H9 (cell line): ENCODE measurements around the gene CST6. TPM values are rescaled to one million over a fixed set of nuclear protein-coding genes. Genes with fewer than 3 reads are reported as not detected.

Experiments
- DNase-seq: peaks from one replicate; pipeline ENCODE4 v3.0.0-alpha.2; 2017
- H2AFZ ChIP-seq: one replicate; pipeline ENCODE4 v1.6.1; 2013; ENCODE audit warnings: mild to moderate bottlenecking, low read length, control low read depth, moderate library complexity
- H2AK5ac ChIP-seq: 2 replicates; pipeline ENCODE4 v1.6.1; 2013; ENCODE audit warnings: low read length, control low read depth, mixed read lengths; ENCODE audit not compliant: insufficient read length
- H2BK120ac ChIP-seq: one replicate; pipeline ENCODE4 v1.6.1; 2013; ENCODE audit warnings: low read depth, mild to moderate bottlenecking, low read length, control low read depth, inconsistent platforms; ENCODE audit not compliant: poor library complexity, severe bottlenecking
- H2BK12ac ChIP-seq: 2 replicates; pipeline ENCODE4 v1.6.1; 2013; ENCODE audit warnings: low read length, control low read depth, mixed read lengths, low read depth; ENCODE audit not compliant: insufficient read length
- H2BK15ac ChIP-seq: 2 replicates; pipeline ENCODE4 v1.6.1; 2013; ENCODE audit warnings: low read depth, low read length, control low read depth
- H2BK20ac ChIP-seq: one replicate; pipeline ENCODE4 v1.6.1; 2013; ENCODE audit warnings: low read depth, mild to moderate bottlenecking, low read length, control low read depth, inconsistent platforms; ENCODE audit not compliant: poor library complexity, severe bottlenecking
- H2BK5ac ChIP-seq: 2 replicates; pipeline ENCODE4 v1.6.1; 2013; ENCODE audit warnings: low read length, control low read depth, mixed read lengths; ENCODE audit not compliant: insufficient read length
- H3K14ac ChIP-seq: 2 replicates; pipeline ENCODE4 v1.6.1; 2013; ENCODE audit warnings: low read length, control low read depth; ENCODE audit not compliant: insufficient read depth
- H3K18ac ChIP-seq: 2 replicates; pipeline ENCODE4 v1.6.1; 2013; ENCODE audit warnings: low read depth, mild to moderate bottlenecking, mixed read lengths, low read length, control low read depth; ENCODE audit not compliant: insufficient read length
- H3K23ac ChIP-seq: 2 replicates; pipeline ENCODE4 v1.6.1; 2013; ENCODE audit warnings: low read length, control low read depth, mixed read lengths, low read depth; ENCODE audit not compliant: insufficient read length
- H3K23me2 ChIP-seq: 2 replicates; pipeline ENCODE4 v1.6.1; 2013; ENCODE audit warnings: low read depth, mild to moderate bottlenecking, mixed read lengths, low read length, control low read depth; ENCODE audit not compliant: insufficient read length, poor library complexity, severe bottlenecking
- H3K27ac ChIP-seq: 2 replicates; pipeline ENCODE4 v1.5.1; 2013; ENCODE audit warnings: low read length, control low read depth, mixed read lengths, low read depth; ENCODE audit not compliant: insufficient read length
- H3K27me3 ChIP-seq: 2 replicates; pipeline ENCODE4 v1.6.1; 2013; ENCODE audit warnings: low read length, control low read depth, inconsistent platforms; ENCODE audit not compliant: insufficient read depth
- H3K4ac ChIP-seq: 2 replicates; pipeline ENCODE4 v1.6.1; 2013; ENCODE audit warnings: low read depth, mild to moderate bottlenecking, control low read depth, inconsistent platforms, low read length, moderate library complexity
- H3K4me1 ChIP-seq: 2 replicates; pipeline ENCODE4 v1.6.1; 2013; ENCODE audit warnings: low read length, control low read depth, inconsistent platforms; ENCODE audit not compliant: insufficient read depth
- H3K4me2 ChIP-seq: 2 replicates; pipeline ENCODE4 v1.6.1; 2013; ENCODE audit warnings: low read length, control low read depth, mixed read lengths; ENCODE audit not compliant: insufficient read length, insufficient read depth
- H3K56ac ChIP-seq: 2 replicates; pipeline ENCODE4 v1.6.1; 2013; ENCODE audit warnings: low read depth, mild to moderate bottlenecking, mixed read lengths, low read length, control low read depth; ENCODE audit not compliant: insufficient read length
- H3K79me1 ChIP-seq: 2 replicates; pipeline ENCODE4 v1.6.1; 2013; ENCODE audit warnings: low read depth, mild to moderate bottlenecking, moderate library complexity, low read length, control low read depth, inconsistent platforms; ENCODE audit not compliant: insufficient read depth, poor library complexity, severe bottlenecking
- H3K79me2 ChIP-seq: 2 replicates; pipeline ENCODE4 v1.6.1; 2013; ENCODE audit warnings: low read length, control low read depth, inconsistent platforms; ENCODE audit not compliant: insufficient read depth
- H3K9ac ChIP-seq: 2 replicates; pipeline ENCODE4 v1.6.1; 2013; ENCODE audit warnings: low read length, control low read depth, mixed read lengths; ENCODE audit not compliant: insufficient read length; ENCODE audit errors: extremely low read depth
- H3K9me3 ChIP-seq: one replicate; pipeline ENCODE4 v1.6.1; 2013; ENCODE audit warnings: low read depth, low read length, inconsistent platforms; ENCODE audit not compliant: control insufficient read depth
- H3T11ph ChIP-seq: one replicate; pipeline ENCODE4 v1.6.1; 2013; ENCODE audit warnings: mild to moderate bottlenecking, low read length, control low read depth, inconsistent platforms
- H4K20me1 ChIP-seq: one replicate; pipeline ENCODE4 v1.6.1; 2013; ENCODE audit not compliant: control insufficient read depth, insufficient read length, insufficient read depth
- H4K5ac ChIP-seq: 2 replicates; pipeline ENCODE4 v1.6.1; 2013; ENCODE audit warnings: low read depth, mild to moderate bottlenecking, mixed read lengths, low read length, control low read depth; ENCODE audit not compliant: insufficient read length
- H4K8ac ChIP-seq: replicated peaks from 2 replicates; pipeline ENCODE4 v1.6.1; 2013; ENCODE audit warnings: low read length, control low read depth, mixed read lengths, low read depth; ENCODE audit not compliant: insufficient read length
- H4K91ac ChIP-seq: 2 replicates; pipeline ENCODE4 v1.6.1; 2013; ENCODE audit warnings: low read depth, mild to moderate bottlenecking, moderate library complexity, mixed read lengths, low read length, control low read depth; ENCODE audit not compliant: insufficient read length
- H3K27ac Mint-ChIP-seq, 3 experiments: 2 replicates in 2 of 3; 3 replicates in 1 of 3; pipeline ENCODE4 v1.8.0; 2020 to 2021; ENCODE audit warnings: mixed read lengths in 3 of 3, mild to moderate bottlenecking in 1 of 3, moderate library complexity in 1 of 3
- H3K27me3 Mint-ChIP-seq: 2 replicates; pipeline ENCODE4 v1.8.0; 2021; ENCODE audit warnings: low read depth, mild to moderate bottlenecking, moderate library complexity, mixed read lengths
- H3K36me3 Mint-ChIP-seq, 3 experiments: 2 replicates in 2 of 3; 3 replicates in 1 of 3; pipeline ENCODE4 v1.8.0; 2020 to 2021; ENCODE audit warnings: low read depth in 3 of 3, mixed read lengths in 3 of 3; ENCODE audit not compliant: insufficient read depth in 1 of 3
- H3K4me1 Mint-ChIP-seq, 2 experiments: 2 replicates each; pipeline ENCODE4 v1.8.0; 2020; ENCODE audit warnings: mixed read lengths in 2 of 2
- H3K4me3 Mint-ChIP-seq, 2 experiments: 2 replicates in 1 of 2; 3 replicates in 1 of 2; pipeline ENCODE4 v1.8.0; 2020 to 2021; ENCODE audit warnings: mild to moderate bottlenecking in 2 of 2, mixed read lengths in 2 of 2, moderate library complexity in 1 of 2
- H3K9me3 Mint-ChIP-seq, 2 experiments: 2 replicates in 1 of 2; 3 replicates in 1 of 2; pipeline ENCODE4 v1.8.0; 2020; ENCODE audit warnings: mild to moderate bottlenecking in 2 of 2, mixed read lengths in 2 of 2, moderate library complexity in 1 of 2
- WGBS: extraction: QIAGEN DNeasy Blood & Tissue Kit; methylation state at CpG from one replicate; pipeline ENCODE4 v1.1.7; 2013; ENCODE audit warnings: missing lambda C conversion rate, low lambda C conversion rate, mixed read lengths; ENCODE audit not compliant: insufficient read length; ENCODE audit errors: extremely low coverage; 5-methylcytosine and 5-hydroxymethylcytosine counted together
- total RNA-seq: library from RNA; stranded (reverse); gene quantifications from 2 replicates; pipeline ENCODE4 v1.2.1, GENCODE V29; 2021
- TF ChIP-seq, protein P1 (sequence below): fragments of 200-600 bp; sonication (generic); conservative IDR thresholded peaks from 3 replicates; pipeline ENCODE4 v1.8.0; 2021; ENCODE audit warnings: antibody characterized with exemption, mild to moderate bottlenecking

The CST6 gene
- total RNA-seq, 1 experiment from 2014 or later: not detected

DNA sequence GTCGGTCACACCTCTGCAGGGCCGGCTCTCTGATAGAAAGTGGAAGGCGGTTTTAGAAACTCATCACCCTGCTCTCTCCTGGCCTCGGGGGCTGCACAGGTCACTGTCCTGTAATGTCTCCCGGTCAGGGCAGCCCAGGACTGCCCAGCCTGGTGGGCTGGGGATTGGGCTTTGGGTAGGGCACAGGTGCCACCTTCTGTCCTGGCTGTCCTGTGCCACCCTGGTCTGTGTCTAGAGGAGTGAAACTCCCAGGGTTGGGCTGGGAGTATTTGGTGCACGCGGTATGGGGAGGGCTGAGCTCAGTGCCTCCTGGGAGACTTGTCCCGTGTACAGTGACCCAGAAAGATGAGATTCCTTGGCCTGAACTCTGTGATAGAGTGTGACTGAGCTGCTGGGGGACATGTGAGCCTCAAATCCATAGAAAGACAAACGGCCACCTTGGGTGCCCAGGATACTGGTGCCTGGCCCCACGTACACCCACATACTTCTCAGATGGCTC is 32.5 kb upstream of the CST6 start:
- H2BK120ac ChIP-seq: no peak overlapping the region
- no peaks in the 10 kb centered on the region for H3K9me3 ChIP-seq
- H2BK20ac ChIP-seq: no peak overlapping the region
- Mint-ChIP-seq H3K9me3 (no peaks in the 10 kb centered on the region), H3K36me3 (peaks cover 14 to 39% (median 37%) of the 10 kb centered on the region in 3 experiments; a peak in 6 of 7 replicates), H3K4me1 (no peaks in the 10 kb centered on the region), H3K27ac (no peak overlapping the region), H3K4me3 (no peak overlapping the region), H3K27me3 (no peaks in the 10 kb centered on the region; the same call in 1 of the 2 replicates)
- H3K56ac ChIP-seq: no peak overlapping the region
- H2AK5ac ChIP-seq: no peak overlapping the region
- TF ChIP-seq, protein P1, sequence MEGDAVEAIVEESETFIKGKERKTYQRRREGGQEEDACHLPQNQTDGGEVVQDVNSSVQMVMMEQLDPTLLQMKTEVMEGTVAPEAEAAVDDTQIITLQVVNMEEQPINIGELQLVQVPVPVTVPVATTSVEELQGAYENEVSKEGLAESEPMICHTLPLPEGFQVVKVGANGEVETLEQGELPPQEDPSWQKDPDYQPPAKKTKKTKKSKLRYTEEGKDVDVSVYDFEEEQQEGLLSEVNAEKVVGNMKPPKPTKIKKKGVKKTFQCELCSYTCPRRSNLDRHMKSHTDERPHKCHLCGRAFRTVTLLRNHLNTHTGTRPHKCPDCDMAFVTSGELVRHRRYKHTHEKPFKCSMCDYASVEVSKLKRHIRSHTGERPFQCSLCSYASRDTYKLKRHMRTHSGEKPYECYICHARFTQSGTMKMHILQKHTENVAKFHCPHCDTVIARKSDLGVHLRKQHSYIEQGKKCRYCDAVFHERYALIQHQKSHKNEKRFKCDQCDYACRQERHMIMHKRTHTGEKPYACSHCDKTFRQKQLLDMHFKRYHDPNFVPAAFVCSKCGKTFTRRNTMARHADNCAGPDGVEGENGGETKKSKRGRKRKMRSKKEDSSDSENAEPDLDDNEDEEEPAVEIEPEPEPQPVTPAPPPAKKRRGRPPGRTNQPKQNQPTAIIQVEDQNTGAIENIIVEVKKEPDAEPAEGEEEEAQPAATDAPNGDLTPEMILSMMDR: no peak
- no peak for DNase-seq
- no peak overlapping the region for H3K27ac ChIP-seq
- H3K23me2 ChIP-seq: no peaks in the 10 kb centered on the region
- H3K79me2 ChIP-seq: no peaks in the 10 kb centered on the region
- H2BK12ac ChIP-seq: no peak overlapping the region
- no peak overlapping the region for H3K4ac ChIP-seq
- no peak overlapping the region for H3K9ac ChIP-seq
- no peak overlapping the region for H4K8ac ChIP-seq
- H3K14ac ChIP-seq: no peak overlapping the region
- no peaks in the 10 kb centered on the region for H3K79me1 ChIP-seq
- H3K18ac ChIP-seq: no peak overlapping the region
- no CpG with 5 or more reads among the region's 10 CpGs for WGBS
- no peak overlapping the region for H3K23ac ChIP-seq
- H2AFZ ChIP-seq: no peak overlapping the region
- H4K91ac ChIP-seq: no peak overlapping the region
- no peak overlapping the region for H3T11ph ChIP-seq
- no peaks in the 10 kb centered on the region for H3K4me1 ChIP-seq
- no peaks in the 10 kb centered on the region for H4K20me1 ChIP-seq
- no peaks in the 10 kb centered on the region for H3K27me3 ChIP-seq
- no peak overlapping the region for H3K4me2 ChIP-seq
- no peak overlapping the region for H2BK15ac ChIP-seq
- no peak overlapping the region for H4K5ac ChIP-seq
- H2BK5ac ChIP-seq: no peak overlapping the region
